GM21576 (cell line): Measurements from ENCODE around the gene TMUB2.

Experiments used
- ATAC-seq: cut with Tn5 transposase; IDR thresholded peaks from one replicate; pipeline ENCODE4 v1.9.1; 2021; ENCODE audit warnings: mild to moderate bottlenecking, moderate library complexity; ENCODE audit not compliant: unreplicated experiment

Gene TMUB2

DNA sequence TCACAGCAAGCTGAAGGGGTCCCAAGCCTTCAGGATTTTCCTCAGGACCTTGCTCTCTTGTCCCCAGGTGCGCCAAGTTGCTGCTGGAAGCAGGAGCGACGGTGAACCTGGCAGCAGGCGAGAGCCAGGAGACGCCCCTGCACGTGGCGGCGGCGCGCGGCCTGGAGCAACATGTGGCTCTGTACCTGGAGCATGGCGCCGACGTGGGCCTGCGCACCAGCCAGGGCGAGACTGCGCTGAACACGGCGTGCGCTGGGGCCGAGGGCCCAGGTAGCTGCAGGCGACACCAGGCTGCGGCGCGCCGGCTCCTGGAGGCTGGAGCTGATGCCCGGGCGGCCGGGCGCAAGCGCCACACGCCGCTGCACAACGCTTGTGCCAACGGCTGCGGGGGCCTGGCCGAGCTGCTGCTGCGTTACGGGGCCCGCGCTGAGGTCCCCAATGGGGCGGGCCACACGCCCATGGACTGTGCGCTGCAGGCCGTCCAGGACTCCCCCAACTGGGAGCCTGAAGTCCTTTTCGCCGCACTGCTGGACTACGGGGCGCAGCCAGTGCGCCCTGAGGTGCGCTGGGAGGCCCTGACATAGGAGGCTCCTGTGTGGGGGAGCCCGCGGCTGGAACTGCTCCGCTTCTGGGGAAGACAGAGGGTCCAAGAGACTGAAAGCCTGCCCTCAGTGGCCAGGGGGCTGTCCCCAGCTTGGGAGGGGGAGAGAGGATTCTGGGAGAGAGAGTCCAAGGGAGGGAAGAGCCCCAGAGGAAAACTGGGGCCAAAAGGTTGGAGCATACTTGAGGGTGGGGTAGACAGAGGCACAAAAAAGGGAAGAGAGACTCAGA lies 9.9 kb upstream of the TMUB2 start:
- ATAC-seq: no peak

DNA sequence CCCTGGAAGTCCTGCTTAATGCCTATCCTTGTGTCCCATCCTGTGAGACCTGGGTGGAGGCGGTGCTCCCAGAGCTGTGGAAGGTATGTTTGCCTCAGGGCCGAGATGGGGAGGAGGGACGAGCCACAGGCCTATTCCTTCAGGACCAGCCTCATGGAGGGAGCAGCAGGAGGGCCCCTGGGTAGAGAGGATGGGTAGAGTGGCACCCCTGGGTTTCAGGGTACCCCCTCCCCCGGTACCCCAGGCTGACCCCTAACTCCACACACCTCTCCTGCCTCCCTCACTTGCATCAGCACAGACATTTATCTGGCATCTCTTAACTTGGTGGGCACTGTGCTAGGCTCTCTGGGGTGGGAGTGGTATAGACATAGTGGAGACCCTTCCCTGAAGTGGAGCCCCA lies 9.1 kb upstream of the TMUB2 start:
- no peak for ATAC-seq

DNA sequence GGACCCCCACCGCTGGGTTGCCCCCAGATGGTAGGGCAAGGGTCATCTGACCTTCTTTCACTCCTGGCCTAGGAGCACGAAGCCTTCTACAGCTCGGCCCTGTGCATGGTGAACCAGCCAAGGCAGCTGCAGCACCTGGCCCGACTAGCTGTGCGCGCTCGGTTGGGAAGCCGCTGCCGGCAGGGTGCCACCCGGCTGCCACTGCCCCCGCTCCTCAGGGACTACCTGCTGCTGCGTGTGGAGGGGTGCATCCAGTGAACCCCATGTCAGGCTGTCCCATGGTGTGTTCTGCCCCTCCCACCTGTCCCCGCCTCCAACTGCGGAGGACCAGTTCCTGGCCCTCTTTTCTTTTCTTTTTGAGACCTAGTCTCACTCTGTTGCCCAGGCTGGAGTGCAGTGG lies 8.6 kb upstream of the TMUB2 start:
- ATAC-seq: no peak

DNA sequence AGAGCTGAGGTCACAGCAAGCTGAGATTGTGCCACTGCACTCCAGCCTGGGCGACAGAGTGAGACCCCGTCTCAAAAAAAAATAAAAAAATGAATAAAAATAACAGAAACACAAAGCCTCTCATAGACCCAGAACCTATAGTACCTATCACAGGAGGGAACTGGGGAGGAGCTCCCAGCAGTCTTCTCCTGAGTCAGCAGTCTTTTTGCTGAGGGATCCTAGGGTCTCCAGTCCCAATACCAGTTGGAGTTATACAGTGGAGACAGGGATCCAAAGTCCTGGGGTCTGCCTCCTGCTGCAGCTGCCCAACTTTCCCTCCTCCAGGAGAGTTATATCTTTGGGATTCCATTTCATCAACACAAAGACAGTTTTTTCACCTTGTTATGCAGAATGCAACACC lies 3.7 kb upstream of the TMUB2 start:
- ATAC-seq: no peak

DNA sequence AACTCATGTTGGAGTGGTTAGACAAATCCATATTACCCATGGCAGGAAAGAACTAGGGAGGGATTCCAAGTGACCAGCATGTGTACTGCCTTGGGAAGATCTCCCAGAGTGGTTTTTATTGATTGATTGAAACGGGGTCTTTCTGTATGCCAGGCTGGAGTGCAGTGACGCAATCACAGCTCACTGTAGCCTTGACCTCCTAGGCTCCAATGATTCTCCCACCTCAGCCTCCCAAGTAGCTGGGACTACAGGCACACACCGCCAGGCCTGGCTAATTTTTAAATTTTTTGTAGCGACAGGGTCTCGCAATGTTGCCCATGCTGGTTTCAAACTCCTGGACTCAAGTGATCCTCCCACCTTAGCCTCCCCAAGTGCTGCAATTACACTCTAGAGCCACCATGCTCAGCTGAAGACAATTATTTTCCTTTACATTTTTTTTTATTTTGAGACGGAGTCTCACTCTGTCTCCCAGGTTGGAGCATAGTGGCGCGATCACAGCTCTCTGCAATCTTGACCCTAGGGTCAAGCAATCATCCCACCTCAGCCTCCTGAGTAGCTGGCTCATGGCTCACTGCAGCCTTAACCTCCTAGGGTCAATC lies 2.5 kb upstream of the TMUB2 start:
- ATAC-seq: no peak

DNA sequence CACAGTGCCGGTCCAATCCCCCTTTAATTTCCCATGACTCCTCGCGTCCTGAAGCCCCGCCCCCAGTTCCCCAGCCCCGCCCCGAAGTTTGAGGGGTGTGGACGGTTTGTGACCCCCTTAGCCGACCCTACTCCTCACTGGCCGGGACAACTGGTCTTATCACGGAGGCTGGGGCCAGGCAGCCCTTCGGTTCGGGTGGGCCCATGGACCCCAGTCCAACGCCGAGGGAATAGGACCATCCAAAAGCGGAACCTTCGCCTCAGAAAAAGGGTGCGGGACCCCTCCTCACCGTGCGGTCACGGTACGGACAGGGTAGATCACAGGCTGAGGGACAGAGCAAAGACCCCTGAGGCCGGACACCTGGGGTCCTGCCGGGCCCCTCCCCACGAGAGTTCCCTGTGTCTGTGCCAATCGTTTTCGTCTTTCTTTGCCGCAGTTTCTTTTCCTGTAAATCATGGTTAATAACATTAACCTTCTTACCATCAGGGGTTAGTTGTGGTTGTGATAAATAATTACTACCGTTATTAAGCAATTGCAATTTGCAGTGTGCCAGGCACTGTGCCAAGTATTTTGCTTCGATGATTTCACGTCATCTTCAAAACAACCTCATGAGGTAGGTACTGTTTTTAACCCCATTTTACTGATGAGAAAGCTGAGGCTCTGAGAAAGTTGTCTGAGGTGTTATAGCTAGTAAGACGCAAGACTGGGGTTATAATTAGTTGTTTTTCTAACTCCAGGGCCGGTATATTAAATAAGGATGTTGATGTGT lies 543 bp downstream of the TMUB2 start:
- ATAC-seq: peak; percentile 34

DNA sequence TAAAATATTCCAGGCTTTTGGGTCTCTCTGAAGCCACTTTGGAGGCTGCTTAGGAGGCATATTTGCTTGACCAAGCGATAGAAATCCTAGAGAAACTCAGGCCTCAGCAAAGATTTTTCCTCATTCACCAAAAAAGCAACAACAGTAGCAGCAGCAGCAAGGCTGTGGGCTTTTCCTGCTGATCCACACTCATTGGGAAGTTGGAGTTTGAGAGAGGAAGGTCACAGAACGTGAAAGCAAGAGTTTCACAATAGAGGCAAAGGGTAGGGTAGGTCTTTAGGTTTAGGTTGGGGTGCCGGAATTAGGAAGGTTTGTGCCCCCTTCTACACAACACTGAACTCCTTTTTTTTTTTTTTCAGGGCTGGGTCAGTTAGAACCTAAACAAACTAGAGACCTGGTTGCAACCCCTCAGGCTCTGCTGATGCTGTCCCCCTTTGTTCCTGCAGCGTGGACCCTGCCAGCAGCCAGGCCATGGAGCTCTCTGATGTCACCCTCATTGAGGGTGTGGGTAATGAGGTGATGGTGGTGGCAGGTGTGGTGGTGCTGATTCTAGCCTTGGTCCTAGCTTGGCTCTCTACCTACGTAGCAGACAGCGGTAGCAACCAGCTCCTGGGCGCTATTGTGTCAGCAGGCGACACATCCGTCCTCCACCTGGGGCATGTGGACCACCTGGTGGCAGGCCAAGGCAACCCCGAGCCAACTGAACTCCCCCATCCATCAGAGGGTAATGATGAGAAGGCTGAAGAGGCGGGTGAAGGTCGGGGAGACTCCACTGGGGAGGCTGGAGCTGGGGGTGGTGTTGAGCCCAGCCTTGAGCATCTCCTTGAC lies 2.0 kb downstream of the TMUB2 start:
- ATAC-seq: no peak

DNA sequence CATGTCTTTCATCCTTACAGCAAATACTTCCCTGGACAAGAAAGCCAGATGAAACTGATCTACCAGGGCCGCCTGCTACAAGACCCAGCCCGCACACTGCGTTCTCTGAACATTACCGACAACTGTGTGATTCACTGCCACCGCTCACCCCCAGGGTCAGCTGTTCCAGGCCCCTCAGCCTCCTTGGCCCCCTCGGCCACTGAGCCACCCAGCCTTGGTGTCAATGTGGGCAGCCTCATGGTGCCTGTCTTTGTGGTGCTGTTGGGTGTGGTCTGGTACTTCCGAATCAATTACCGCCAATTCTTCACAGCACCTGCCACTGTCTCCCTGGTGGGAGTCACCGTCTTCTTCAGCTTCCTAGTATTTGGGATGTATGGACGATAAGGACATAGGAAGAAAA lies 3.7 kb downstream of the TMUB2 start:
- no peak for ATAC-seq

DNA sequence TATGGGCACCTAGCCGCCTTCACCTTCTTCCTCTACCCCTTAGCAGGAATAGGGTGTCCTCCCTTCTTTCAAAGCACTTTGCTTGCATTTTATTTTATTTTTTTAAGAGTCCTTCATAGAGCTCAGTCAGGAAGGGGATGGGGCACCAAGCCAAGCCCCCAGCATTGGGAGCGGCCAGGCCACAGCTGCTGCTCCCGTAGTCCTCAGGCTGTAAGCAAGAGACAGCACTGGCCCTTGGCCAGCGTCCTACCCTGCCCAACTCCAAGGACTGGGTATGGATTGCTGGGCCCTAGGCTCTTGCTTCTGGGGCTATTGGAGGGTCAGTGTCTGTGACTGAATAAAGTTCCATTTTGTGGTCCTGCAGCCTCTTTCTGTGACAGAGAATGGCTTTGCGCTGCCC lies 4.6 kb downstream of the TMUB2 start:
- no peak for ATAC-seq

DNA sequence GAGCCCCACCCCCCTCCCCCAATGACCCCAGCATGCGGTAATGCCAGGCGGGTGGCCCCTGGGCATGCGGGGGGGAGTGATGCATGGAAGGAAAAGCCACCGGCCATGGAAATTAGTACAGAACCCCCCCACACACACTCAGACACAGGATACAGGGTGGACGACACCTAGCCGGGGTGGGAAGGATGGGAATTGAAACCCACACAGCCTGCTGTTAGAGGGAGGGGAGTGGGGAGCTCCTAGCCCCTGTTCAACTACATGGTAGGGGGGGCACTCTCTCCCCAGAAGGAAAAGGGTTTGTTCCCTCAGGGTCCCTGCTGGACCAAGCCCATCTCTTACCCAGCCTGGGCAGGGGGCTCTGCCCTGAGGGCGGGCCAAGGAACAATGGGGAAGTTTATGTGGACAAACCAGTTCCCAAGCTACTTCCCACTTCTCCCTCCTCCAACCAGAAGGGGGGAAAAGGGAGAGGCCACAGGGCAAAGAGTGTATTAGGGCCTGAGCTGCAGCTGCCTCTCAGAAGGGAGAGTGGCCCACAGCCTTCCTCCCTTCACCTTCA lies 5.2 kb downstream of the TMUB2 start:
- no peak for ATAC-seq

DNA sequence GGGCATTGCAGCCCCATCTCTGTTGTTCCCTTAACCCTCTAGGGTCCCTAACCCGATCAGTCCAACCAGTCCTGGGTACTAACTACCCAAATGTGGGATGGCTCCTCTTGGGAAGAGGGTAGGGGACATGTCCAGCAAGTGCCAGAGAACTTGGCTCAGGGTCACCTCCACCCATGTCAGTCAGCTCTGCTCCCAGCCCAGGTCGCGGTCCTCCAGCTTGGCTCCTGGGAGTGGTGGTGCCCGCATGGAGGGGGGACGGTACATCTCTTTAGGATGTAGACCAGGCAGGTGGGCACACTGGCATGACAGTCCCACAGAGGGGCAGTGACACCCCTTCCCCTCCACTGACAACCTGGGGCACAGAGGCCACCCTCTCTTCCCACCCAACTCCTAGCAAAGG lies 6.0 kb downstream of the TMUB2 start:
- no peak for ATAC-seq

DNA sequence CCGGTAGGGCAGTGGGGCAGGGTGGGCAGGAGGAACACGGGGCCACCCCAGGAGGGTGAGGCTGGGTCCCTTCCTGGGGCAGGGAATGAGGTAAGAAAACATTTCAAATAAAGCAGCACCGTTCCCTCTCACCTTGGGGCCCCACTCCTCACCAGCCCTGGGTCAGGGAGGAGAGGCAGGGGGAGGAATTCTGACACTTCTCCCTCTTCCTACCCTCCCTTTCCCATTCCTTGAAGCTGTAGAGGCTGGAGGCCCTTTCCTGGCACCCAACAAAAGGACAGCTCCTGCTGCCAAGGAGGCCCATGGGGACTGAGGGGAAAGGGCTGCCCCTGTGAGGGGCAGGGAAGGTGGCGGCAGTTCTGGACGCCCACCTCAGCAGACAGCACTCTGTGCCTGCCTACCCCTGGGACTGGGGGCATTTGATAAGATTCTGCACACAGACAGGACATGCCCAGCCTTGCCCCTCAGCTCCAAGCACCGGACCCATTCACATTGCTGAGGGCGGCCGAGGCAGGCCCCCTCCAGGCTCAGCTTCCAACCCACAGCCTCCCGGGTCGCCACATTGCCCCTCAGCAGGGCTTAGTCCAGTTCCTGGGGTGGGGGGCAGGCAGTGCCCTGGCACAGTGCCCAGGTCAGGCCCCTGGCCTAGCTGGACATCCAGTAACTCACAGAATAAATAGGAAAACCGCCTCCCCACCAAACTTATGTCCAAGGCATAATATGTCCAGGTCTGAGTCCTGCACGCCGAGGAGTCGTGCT lies 6.7 kb downstream of the TMUB2 start:
- no peak for ATAC-seq

DNA sequence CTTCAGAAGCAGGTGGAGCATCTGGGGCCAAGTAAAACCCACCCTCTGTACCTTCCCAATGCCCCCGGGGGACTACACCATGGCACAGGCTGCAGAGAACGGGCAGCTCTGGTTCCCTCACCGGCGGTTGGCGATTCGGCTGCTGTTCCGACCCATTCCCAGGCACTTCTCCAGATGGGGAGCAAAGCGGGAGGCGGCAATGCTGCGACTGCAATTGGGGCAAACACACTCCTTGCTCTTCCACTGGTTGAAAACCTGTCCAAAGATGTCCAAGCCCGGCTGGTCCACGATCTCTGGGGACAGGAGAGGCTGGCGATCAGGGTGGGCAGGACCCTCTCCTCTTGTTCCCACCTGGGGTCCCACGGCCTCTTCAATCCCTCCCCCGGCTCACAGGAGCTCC lies 10.3 kb downstream of the TMUB2 start:
- ATAC-seq: no peak

DNA sequence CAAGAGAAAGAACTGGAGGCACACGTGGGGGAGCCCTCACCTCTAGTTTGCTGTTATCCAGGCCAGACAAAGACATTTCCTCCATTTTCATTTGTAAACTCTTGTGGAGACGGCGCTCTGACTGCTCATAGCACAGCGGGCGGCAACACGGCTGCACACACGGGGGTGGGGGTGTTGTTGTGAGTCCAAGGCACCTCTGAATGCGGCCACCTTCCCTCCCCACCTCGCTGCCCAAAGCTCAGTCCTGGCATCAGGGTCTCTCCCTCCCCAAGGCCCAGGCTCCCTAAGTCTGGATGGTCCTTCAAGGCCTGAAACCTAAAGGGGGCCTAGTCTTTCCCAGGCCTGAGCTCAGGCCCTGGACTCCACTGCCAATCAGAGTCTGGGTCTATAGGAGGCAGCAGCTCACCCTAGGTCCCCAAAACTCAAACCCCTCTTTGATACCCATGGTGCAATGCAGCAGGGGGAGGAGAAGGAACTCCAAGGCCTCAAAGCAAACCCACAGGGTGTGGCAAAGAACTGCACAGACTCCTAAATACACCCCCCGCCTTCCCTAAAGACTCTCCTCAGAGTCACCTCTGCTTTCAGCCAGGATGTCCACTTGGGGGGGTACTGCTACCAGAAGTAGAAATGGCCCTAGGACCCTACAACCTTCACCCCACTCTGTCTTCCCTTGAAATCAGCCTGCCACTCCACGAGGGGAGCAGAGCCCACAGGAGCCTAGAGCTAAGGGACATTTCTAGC lies 11.4 kb downstream of the TMUB2 start:
- ATAC-seq: no peak

DNA sequence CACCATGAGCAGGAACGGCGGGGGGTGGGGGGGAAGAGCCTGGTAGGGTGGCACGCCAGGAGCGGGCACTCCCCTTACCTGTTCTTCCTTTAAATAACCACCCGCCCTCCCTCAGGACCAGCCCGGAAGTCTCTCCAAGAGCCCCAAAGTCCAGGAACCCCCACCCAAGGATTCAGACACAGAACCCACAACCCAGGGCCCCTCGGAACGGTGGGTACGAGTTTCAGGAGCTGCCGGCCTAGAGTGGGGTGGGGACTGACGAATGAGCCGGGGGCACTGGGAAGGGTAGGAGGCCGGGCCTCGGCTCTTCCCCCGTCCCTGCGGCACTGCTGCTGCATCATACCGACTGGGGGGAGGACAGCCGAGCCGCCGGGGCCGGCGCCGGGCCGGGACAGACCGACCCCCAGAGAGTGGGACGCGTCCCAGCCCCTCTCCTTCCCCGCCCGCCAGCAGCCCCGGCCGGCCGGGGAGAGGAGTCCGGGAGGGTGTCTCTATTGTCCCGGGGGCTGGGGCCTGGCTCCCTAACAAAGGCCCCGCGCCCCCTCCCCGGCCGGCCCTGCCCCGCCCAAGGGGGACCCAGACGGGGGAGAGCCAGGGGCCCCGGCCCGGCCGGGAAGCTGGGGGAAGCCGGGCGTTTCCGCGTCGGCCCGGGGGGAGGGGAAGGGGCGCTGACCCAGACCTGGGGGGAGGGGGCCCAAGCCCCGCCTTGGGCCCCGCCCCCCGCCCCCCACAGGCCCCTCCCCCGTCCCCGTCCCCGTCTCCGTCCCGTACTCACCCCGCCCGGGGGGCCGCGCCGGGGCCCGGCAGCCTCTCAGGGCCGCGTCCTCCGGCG lies 12.2 kb downstream of the TMUB2 start:
- peak; percentile 16 for ATAC-seq

DNA sequence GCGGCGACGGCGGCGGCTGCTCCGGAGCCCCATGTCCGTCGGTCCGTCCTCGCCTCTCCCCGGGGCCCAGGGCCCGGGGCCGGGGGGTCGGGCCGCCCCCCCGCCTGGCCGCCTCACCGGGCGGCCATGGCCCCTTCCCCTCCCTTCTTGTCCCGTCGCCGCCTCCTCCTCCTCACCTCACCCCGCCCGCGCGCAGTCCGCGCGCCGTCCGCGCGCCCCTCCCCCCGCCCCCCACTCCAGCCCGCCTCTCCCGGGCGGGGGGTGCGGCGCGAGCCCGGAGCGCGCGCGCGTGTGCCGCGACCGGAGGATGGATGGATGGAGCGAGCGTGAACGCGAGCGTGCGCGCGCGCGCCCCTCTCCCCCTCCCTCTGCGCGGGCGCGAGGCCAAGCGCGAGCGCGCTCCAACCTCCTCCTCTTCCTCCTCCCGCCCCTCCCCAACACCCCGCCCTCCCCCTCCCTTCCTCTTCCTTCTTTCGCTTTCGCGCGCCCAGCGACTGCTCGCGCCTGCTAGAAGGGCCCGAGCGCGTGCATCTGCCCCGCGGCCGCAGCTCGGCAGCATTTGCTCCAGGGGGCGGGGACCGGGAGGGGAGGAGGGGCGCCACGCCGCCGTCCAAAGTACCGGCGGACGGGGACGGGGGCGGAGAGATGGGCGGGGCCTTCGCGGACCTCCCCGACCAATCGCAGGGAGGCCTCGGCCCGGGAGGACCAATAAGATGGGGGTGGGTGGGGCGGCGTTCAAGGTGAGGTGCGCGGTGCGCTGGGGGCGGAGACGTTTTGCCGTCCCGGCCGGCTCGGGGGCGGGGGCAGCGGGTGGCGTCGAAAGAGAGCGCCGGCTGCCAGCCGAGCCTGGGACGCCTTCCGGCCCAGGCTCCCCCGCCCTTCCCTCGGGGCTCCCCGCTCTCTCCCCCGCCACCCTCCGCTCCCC lies 13.0 kb downstream of the TMUB2 start, which contains the start of gene ATXN7L3:
TSS of gene ATXN7L3 (minus strand) at position 332 of the 925 bp plus-strand sequence. CDS start 1,814 bp downstream, outside the sequence.
- ATAC-seq: peak; percentile 61

DNA sequence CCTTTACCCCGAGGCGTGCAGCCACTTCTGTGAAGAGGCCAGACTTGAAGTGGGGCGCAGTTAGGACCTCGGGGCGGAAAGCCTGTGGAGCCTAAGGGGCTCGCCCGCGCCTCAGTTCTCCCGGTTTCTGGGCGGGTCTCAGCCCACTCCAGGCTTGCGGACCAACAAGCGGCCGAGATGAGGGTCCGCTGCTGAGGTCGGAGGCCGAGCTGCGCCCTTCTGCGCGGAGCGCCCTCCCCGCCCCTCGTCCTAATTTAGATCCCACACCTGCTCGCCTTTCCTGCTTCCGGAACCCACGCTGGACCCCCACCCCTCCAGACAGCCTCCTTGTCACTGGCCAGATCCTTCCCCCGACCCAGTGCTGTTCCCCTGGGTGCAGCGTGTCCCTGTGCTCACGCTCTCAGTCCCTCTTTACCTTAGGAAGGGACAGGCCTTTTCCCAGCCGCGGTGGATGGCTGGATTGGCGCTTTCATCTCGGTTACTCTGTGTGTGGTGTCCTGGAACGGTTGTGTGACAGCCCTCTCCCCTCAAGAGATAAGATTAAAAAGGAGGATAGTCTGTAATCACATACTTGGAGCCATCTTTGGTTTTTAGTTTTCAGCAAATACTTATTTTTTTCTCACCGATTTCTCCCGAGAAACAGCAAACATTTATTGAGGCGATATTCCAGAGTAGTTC lies 13.8 kb downstream of the TMUB2 start:
- ATAC-seq: no peak
